Measurements from ENCODE around the gene SUCLG2.

The SUCLG2 gene

GRCh38 chr3:67461667-67462142 is 192.7 kb downstream of the SUCLG2 start:
- no peak overlapping the region for H2AFZ ChIP-seq (ENCODE audit: low read length)

GRCh38 chr3:67460841-67461510 is 193.4 kb downstream of the SUCLG2 start:
- TF ChIP-seq CTCF (IDR thresholded peaks at IDR 0.05; ENCODE audit: low read length) (no peak), EZH2 (IDR thresholded peaks at IDR 0.05; ENCODE audit: borderline replicate concordance, low read length) (no peak)
- H4K20me1 ChIP-seq (ENCODE audit: insufficient read depth, low read length), result no peaks in the 10 kb centered on the region
- no peaks in the 10 kb centered on the region for H3K9me3 ChIP-seq (ENCODE audit: low read length)
- H3K79me2 ChIP-seq (ENCODE audit: insufficient read depth, low read length), result no peaks in the 10 kb centered on the region
- H3K9me2 ChIP-seq (ENCODE audit: low read depth, low read length), result no peaks in the 10 kb centered on the region; the same call in 1 of the 2 replicates
- H3K4me2 ChIP-seq (ENCODE audit: low read length), result no peak overlapping the region
- no peaks in the 10 kb centered on the region for H3K4me1 ChIP-seq (ENCODE audit: insufficient read depth, low read length, severe bottlenecking)
- no peaks in the 10 kb centered on the region for H3K27me3 ChIP-seq (ENCODE audit: insufficient read depth, low read length)
- H3K4me3 ChIP-seq (ENCODE audit: low read depth, low read length, poor library complexity, severe bottlenecking), result no peak overlapping the region
- no peaks in the 10 kb centered on the region for H3K36me3 ChIP-seq (ENCODE audit: insufficient read depth, low read length)
- no peak overlapping the region for H2AFZ ChIP-seq (ENCODE audit: low read length)
- H3K9ac ChIP-seq (ENCODE audit: low read length), result no peak overlapping the region
- H3K27ac ChIP-seq (ENCODE audit: low read depth, low read length, poor library complexity, severe bottlenecking), result no peak overlapping the region
- H3F3A ChIP-seq (ENCODE audit: insufficient read depth, low read length), result no peaks in the 10 kb centered on the region

More at GRCh38 chr3:67461667-67462142, 192.7 kb downstream of the SUCLG2 start:
- no peaks in the 10 kb centered on the region for H3K4me1 ChIP-seq (ENCODE audit: insufficient read depth, low read length, severe bottlenecking)
- H3K79me2 ChIP-seq (ENCODE audit: insufficient read depth, low read length), result no peaks in the 10 kb centered on the region
- no peaks in the 10 kb centered on the region for H4K20me1 ChIP-seq (ENCODE audit: insufficient read depth, low read length)
- H3K4me3 ChIP-seq (ENCODE audit: low read depth, low read length, poor library complexity, severe bottlenecking), result no peak overlapping the region
- no peaks in the 10 kb centered on the region for H3K27me3 ChIP-seq (ENCODE audit: insufficient read depth, low read length)
- no peaks in the 10 kb centered on the region for H3K36me3 ChIP-seq (ENCODE audit: insufficient read depth, low read length)
- no peak overlapping the region for H3K9ac ChIP-seq (ENCODE audit: low read length)
- no peaks in the 10 kb centered on the region for H3K9me3 ChIP-seq (ENCODE audit: low read length)
- H3K4me2 ChIP-seq (ENCODE audit: low read length), result no peak overlapping the region
- H3K27ac ChIP-seq (ENCODE audit: low read depth, low read length, poor library complexity, severe bottlenecking), result no peak overlapping the region
- TF ChIP-seq CTCF (IDR thresholded peaks at IDR 0.05; ENCODE audit: low read length) (no peak), EZH2 (IDR thresholded peaks at IDR 0.05; ENCODE audit: borderline replicate concordance, low read length) (no peak)
- H3K9me2 ChIP-seq (ENCODE audit: low read depth, low read length), result no peaks in the 10 kb centered on the region; the same call in 1 of the 2 replicates
- H3F3A ChIP-seq (ENCODE audit: insufficient read depth, low read length), result no peaks in the 10 kb centered on the region

- H3F3A ChIP-seq (ENCODE audit: insufficient read depth, low read length), result no peaks in the 10 kb centered on the region
- no peak overlapping the region for H3K4me2 ChIP-seq (ENCODE audit: low read length)
- no peaks in the 10 kb centered on the region for H3K4me1 ChIP-seq (ENCODE audit: insufficient read depth, low read length, severe bottlenecking)
These were observed 194.6 kb downstream of the SUCLG2 start for GRCh38 chr3:67459796-67460195.

More at GRCh38 chr3:67459796-67460195, 194.6 kb downstream of the SUCLG2 start:
- Histone ChIP-seq H3K9me3 (ENCODE audit: low read length) (no peaks in the 10 kb centered on the region), H3K27me3 (ENCODE audit: insufficient read depth, low read length) (no peaks in the 10 kb centered on the region), H3K9me2 (ENCODE audit: low read depth, low read length) (no peaks in the 10 kb centered on the region; the same call in 1 of the 2 replicates), H3K79me2 (ENCODE audit: insufficient read depth, low read length) (no peaks in the 10 kb centered on the region), H4K20me1 (ENCODE audit: insufficient read depth, low read length) (no peaks in the 10 kb centered on the region), H2AFZ (ENCODE audit: low read length) (no peak overlapping the region), H3K9ac (ENCODE audit: low read length) (no peak overlapping the region), H3K27ac (ENCODE audit: low read depth, low read length, poor library complexity, severe bottlenecking) (no peak overlapping the region), H3K4me3 (ENCODE audit: low read depth, low read length, poor library complexity, severe bottlenecking) (no peak overlapping the region), H3K36me3 (ENCODE audit: insufficient read depth, low read length) (no peaks in the 10 kb centered on the region)
- TF ChIP-seq CTCF (IDR thresholded peaks at IDR 0.05; ENCODE audit: low read length), result no peak

Data from OCI-LY1 (cell line).